DOHH2 (cell line): ENCODE measurements around the gene DEPDC1B.

Experiments used
- CTCF ChIP-seq: fragments of 200-600 bp; sonication (generic); IDR thresholded peaks from one replicate; pipeline ENCODE4 v1.5.1; 2014; ENCODE audit warnings: antibody characterized with exemption, mild to moderate bottlenecking, low read depth, low read length; ENCODE audit not compliant: poor library complexity, severe bottlenecking
- EZH2phosphoT487 ChIP-seq: fragments of 200-600 bp; sonication (generic); IDR thresholded peaks from 2 replicates; pipeline ENCODE4 v1.6.1; 2017; ENCODE audit warnings: borderline replicate concordance, mild to moderate bottlenecking, antibody characterized with exemption, low read length, moderate library complexity, mixed read lengths

- TF ChIP-seq CTCF (no peak), EZH2phosphoT487 (no peak)
These were observed 27.2 kb downstream of the DEPDC1B start for GRCh38 chr5:60672693-60673264.
